GM18511 (cell line): ENCODE data around the gene CSNK2A1.
A peak's percentile ranks its signal among the peaks of the same experiment; 100 is the strongest.

ENCODE experiments used
- ATAC-seq: cut with Tn5 transposase; IDR thresholded peaks from one replicate; pipeline ENCODE4 v1.9.1; 2021; ENCODE audit warnings: mild to moderate bottlenecking, moderate library complexity; ENCODE audit not compliant: unreplicated experiment

CSNK2A1 gene

GRCh38 chr20:568097-568652 lies 24.6 kb upstream of the CSNK2A1 start:
- ATAC-seq: no peak

- no peak for ATAC-seq
Observed at GRCh38 chr20:564192-564591, 20.6 kb upstream of the CSNK2A1 start.

- no peak for ATAC-seq
Observed at GRCh38 chr20:563187-563586, 19.6 kb upstream of the CSNK2A1 start.

GRCh38 chr20:562232-562897 lies 18.8 kb upstream of the CSNK2A1 start:
- ATAC-seq: no peak

GRCh38 chr20:561437-562231 lies 18.0 kb upstream of the CSNK2A1 start:
- ATAC-seq: peak; percentile 63

GRCh38 chr20:560680-561079 lies 17.1 kb upstream of the CSNK2A1 start:
- no peak for ATAC-seq

GRCh38 chr20:558117-558516 lies 14.5 kb upstream of the CSNK2A1 start:
- no peak for ATAC-seq

GRCh38 chr20:556984-557383 lies 13.4 kb upstream of the CSNK2A1 start:
- no peak for ATAC-seq

- no peak for ATAC-seq
Observed at GRCh38 chr20:555976-556385, 12.4 kb upstream of the CSNK2A1 start.

- no peak for ATAC-seq
Observed at GRCh38 chr20:550611-551010, 7.0 kb upstream of the CSNK2A1 start.

- ATAC-seq: no peak
Observed at GRCh38 chr20:549722-550496, 6.3 kb upstream of the CSNK2A1 start.

GRCh38 chr20:548906-549305 lies 5.3 kb upstream of the CSNK2A1 start:
- no peak for ATAC-seq

GRCh38 chr20:547394-547793 lies 3.8 kb upstream of the CSNK2A1 start:
- no peak for ATAC-seq

- ATAC-seq: no peak
Observed at GRCh38 chr20:546353-546752, 2.8 kb upstream of the CSNK2A1 start.

GRCh38 chr20:544153-544725 lies 649 bp upstream of the CSNK2A1 start:
- ATAC-seq: no peak

- peak; percentile 24 for ATAC-seq
Observed at GRCh38 chr20:542777-543368, 717 bp downstream of the CSNK2A1 start.

GRCh38 chr20:540391-541201 lies 3.0 kb downstream of the CSNK2A1 start:
- ATAC-seq: no peak

- ATAC-seq: no peak
Observed at GRCh38 chr20:539848-540247, 3.7 kb downstream of the CSNK2A1 start.

GRCh38 chr20:539191-539590 lies 4.4 kb downstream of the CSNK2A1 start:
- ATAC-seq: no peak

- ATAC-seq: no peak
Observed at GRCh38 chr20:537983-538382, 5.6 kb downstream of the CSNK2A1 start.
